DOHH2 (cell line): Measurements from ENCODE around the gene PCDH8.

Experiments used
- H3F3A ChIP-seq: fragments of 200-600 bp; sonication (generic), shearing (Covaris generic); 2 replicates; pipeline ENCODE4 v1.6.0; 2016; ENCODE audit warnings: antibody characterized with exemption, mild to moderate bottlenecking; ENCODE audit not compliant: control insufficient read depth, insufficient read depth
- H3K27ac ChIP-seq: fragments of 200-600 bp; sonication (generic); 2 replicates; pipeline ENCODE4 v1.5.1; 2014; ENCODE audit warnings: low read depth, mild to moderate bottlenecking, low read length, moderate library complexity
- H3K27me3 ChIP-seq: fragments of 200-600 bp; sonication (generic); 2 replicates; pipeline ENCODE4 v1.6.1; 2014; ENCODE audit warnings: mild to moderate bottlenecking, low read length, mixed read lengths; ENCODE audit not compliant: control insufficient read depth
- H3K36me3 ChIP-seq: fragments of 200-600 bp; sonication (generic); 2 replicates; pipeline ENCODE4 v1.6.1; 2014; ENCODE audit warnings: mild to moderate bottlenecking, low read length, moderate library complexity, mixed read lengths; ENCODE audit not compliant: control insufficient read depth
- H3K4me1 ChIP-seq: fragments of 200-600 bp; sonication (generic); 2 replicates; pipeline ENCODE4 v1.6.1; 2014; ENCODE audit warnings: mild to moderate bottlenecking, low read length, mixed read lengths; ENCODE audit not compliant: control insufficient read depth
- H3K4me2 ChIP-seq: fragments of 200-600 bp; sonication (generic); 2 replicates; pipeline ENCODE4 v1.6.0; 2014; ENCODE audit warnings: mild to moderate bottlenecking, low read length, moderate library complexity
- H3K4me3 ChIP-seq: fragments of 200-600 bp; sonication (generic); 2 replicates; pipeline ENCODE4 v1.5.1; 2014; ENCODE audit warnings: mild to moderate bottlenecking, low read length, mixed read lengths
- H3K79me2 ChIP-seq: fragments of 200-600 bp; sonication (generic); 2 replicates; pipeline ENCODE4 v1.6.1; 2014; ENCODE audit warnings: mild to moderate bottlenecking, low read length, mixed read lengths; ENCODE audit not compliant: control insufficient read depth
- H3K9me2 ChIP-seq: fragments of 200-600 bp; sonication (generic); replicated peaks from 2 replicates; pipeline ENCODE4 v1.6.1; 2014; ENCODE audit warnings: mild to moderate bottlenecking, low read length, mixed read lengths; ENCODE audit not compliant: control insufficient read depth
- H3K9me3 ChIP-seq: fragments of 200-600 bp; sonication (generic); 2 replicates; pipeline ENCODE4 v1.6.1; 2014; ENCODE audit warnings: antibody characterized with exemption, low read length, mixed read lengths; ENCODE audit not compliant: control insufficient read depth, insufficient read depth
- H4K20me1 ChIP-seq: fragments of 200-600 bp; sonication (generic); 2 replicates; pipeline ENCODE4 v1.6.0; 2014; ENCODE audit warnings: low read depth, mild to moderate bottlenecking, antibody characterized with exemption, low read length, moderate library complexity; ENCODE audit not compliant: control insufficient read depth, insufficient read depth
- EZH2phosphoT487 ChIP-seq: fragments of 200-600 bp; sonication (generic); IDR thresholded peaks from 2 replicates; pipeline ENCODE4 v1.6.1; 2017; ENCODE audit warnings: borderline replicate concordance, mild to moderate bottlenecking, antibody characterized with exemption, low read length, moderate library complexity, mixed read lengths
- TF ChIP-seq, protein P1 (sequence below): fragments of 200-600 bp; sonication (generic); IDR thresholded peaks from one replicate; pipeline ENCODE4 v1.5.1; 2014; ENCODE audit warnings: antibody characterized with exemption, mild to moderate bottlenecking, low read depth, low read length; ENCODE audit not compliant: poor library complexity, severe bottlenecking

PCDH8 gene

DNA sequence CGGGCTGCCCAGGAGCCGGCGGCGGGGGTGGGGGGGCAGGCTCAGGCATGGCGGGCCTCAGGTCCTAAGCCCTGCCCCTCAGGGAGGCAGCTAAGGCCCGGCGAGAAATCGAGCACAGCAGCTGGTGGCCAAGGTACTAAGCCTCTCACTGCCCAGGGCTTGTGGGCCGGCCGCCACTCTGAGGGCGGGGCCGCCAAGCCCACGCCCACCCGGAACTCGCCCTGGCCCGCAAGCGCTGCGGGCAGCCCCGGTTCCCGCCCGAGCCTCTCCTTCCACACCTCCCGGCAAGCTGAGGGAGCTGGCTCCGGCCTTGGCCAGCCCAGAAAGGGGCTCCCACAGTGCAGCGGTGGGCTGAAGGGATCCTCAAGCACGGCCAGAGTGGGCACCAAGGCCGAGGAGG lies 33.1 kb downstream of the PCDH8 start:
- Histone ChIP-seq H3K36me3 (no peaks in the 10 kb centered on the region), H3K4me3 (no peak overlapping the region), H3K4me1 (no peaks in the 10 kb centered on the region), H3K79me2 (no peaks in the 10 kb centered on the region), H4K20me1 (no peaks in the 10 kb centered on the region), H3K27ac (no peak overlapping the region), H3K9me2 (no peaks in the 10 kb centered on the region), H3K4me2 (no peak overlapping the region), H3K27me3 (no peaks in the 10 kb centered on the region), H3K9me3 (no peaks in the 10 kb centered on the region; the same call in 1 of the 2 replicates), H3F3A (no peaks in the 10 kb centered on the region)
- no peak for TF ChIP-seq EZH2phosphoT487
- TF ChIP-seq, protein P1, sequence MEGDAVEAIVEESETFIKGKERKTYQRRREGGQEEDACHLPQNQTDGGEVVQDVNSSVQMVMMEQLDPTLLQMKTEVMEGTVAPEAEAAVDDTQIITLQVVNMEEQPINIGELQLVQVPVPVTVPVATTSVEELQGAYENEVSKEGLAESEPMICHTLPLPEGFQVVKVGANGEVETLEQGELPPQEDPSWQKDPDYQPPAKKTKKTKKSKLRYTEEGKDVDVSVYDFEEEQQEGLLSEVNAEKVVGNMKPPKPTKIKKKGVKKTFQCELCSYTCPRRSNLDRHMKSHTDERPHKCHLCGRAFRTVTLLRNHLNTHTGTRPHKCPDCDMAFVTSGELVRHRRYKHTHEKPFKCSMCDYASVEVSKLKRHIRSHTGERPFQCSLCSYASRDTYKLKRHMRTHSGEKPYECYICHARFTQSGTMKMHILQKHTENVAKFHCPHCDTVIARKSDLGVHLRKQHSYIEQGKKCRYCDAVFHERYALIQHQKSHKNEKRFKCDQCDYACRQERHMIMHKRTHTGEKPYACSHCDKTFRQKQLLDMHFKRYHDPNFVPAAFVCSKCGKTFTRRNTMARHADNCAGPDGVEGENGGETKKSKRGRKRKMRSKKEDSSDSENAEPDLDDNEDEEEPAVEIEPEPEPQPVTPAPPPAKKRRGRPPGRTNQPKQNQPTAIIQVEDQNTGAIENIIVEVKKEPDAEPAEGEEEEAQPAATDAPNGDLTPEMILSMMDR: no peak

DNA sequence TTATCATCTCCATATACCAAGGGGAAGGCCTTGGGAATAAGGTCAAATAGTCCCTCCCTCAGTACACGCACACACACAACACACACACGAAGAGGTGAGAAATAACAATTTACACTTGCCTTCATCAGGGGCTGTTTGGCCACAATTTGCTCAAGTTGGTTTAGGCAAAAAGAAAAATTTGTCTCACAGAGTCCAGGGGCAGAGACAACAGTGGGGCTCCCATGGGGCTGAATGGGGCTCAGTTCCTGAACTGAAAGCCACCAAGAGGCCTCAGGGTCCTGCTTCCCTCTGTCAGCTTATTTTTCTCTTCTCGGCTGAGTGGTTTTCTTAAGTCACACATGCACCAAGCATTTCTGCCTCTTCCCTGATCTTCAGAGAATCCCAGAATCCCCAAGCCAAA lies 35.5 kb downstream of the PCDH8 start:
- no peaks in the 10 kb centered on the region for H3K9me2 ChIP-seq
- no peaks in the 10 kb centered on the region for H4K20me1 ChIP-seq
- H3K27me3 ChIP-seq: no peaks in the 10 kb centered on the region
- no peaks in the 10 kb centered on the region for H3K79me2 ChIP-seq
- H3K4me3 ChIP-seq: no peak overlapping the region
- no peak for TF ChIP-seq EZH2phosphoT487
- TF ChIP-seq, protein P1: no peak
- H3K4me1 ChIP-seq: no peaks in the 10 kb centered on the region
- H3K27ac ChIP-seq: no peak overlapping the region
- no peaks in the 10 kb centered on the region for H3K36me3 ChIP-seq
- H3K9me3 ChIP-seq: no peaks in the 10 kb centered on the region; the same call in 1 of the 2 replicates
- no peak overlapping the region for H3K4me2 ChIP-seq
- no peaks in the 10 kb centered on the region for H3F3A ChIP-seq

DNA sequence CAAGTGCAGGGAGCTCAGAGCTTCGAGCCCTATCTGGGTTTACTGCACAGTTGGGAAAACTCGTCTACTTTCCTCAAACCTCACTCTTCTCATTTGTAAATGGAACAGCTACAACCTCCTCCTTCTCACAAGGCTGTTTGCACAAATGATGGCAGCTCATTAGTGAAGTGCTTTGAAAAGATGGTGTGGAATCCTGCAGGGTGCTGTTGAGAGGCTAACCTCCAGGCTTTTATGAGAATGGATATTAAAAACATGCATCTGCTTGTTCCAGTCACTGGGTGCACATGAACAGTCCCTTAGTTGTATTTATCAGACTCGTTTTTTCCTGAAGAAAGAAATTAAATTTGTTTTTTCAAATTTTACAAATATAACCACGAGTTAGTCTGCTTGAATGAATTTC lies 36.6 kb downstream of the PCDH8 start:
- H3K27ac ChIP-seq: no peak overlapping the region
- H3K79me2 ChIP-seq: no peaks in the 10 kb centered on the region
- H3K36me3 ChIP-seq: no peaks in the 10 kb centered on the region
- no peak for TF ChIP-seq EZH2phosphoT487
- TF ChIP-seq, protein P1: no peak
- no peak overlapping the region for H3K4me2 ChIP-seq
- no peaks in the 10 kb centered on the region for H4K20me1 ChIP-seq
- H3K9me3 ChIP-seq: no peaks in the 10 kb centered on the region; the same call in 1 of the 2 replicates
- no peaks in the 10 kb centered on the region for H3K27me3 ChIP-seq
- no peaks in the 10 kb centered on the region for H3K9me2 ChIP-seq
- H3K4me1 ChIP-seq: no peaks in the 10 kb centered on the region
- H3K4me3 ChIP-seq: no peak overlapping the region
- H3F3A ChIP-seq: no peaks in the 10 kb centered on the region
